Measurements from ENCODE around the gene SNRNP200. TPM values are rescaled to one million over a fixed set of nuclear protein-coding genes. Genes with fewer than 3 reads are reported as not detected.

Gene SNRNP200
- total RNA-seq, 1 donor from 2014 or later = 136 TPM

GRCh38 chr2:96347395-96347794, 42.0 kb upstream of the SNRNP200 start:
- TF ChIP-seq, protein P1, sequence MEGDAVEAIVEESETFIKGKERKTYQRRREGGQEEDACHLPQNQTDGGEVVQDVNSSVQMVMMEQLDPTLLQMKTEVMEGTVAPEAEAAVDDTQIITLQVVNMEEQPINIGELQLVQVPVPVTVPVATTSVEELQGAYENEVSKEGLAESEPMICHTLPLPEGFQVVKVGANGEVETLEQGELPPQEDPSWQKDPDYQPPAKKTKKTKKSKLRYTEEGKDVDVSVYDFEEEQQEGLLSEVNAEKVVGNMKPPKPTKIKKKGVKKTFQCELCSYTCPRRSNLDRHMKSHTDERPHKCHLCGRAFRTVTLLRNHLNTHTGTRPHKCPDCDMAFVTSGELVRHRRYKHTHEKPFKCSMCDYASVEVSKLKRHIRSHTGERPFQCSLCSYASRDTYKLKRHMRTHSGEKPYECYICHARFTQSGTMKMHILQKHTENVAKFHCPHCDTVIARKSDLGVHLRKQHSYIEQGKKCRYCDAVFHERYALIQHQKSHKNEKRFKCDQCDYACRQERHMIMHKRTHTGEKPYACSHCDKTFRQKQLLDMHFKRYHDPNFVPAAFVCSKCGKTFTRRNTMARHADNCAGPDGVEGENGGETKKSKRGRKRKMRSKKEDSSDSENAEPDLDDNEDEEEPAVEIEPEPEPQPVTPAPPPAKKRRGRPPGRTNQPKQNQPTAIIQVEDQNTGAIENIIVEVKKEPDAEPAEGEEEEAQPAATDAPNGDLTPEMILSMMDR (IDR thresholded peaks at IDR 0.05; ENCODE audit: partially characterized antibody, unreplicated experiment) = no peak
- H3K27ac Mint-ChIP-seq (ENCODE audit: unreplicated experiment) = no peak overlapping the region
- H3K36me3 Mint-ChIP-seq (ENCODE audit: unreplicated experiment) = no peaks in the 10 kb centered on the region
- no peak overlapping the region for H3K4me3 Mint-ChIP-seq (ENCODE audit: unreplicated experiment)
- H3K27me3 Mint-ChIP-seq (ENCODE audit: unreplicated experiment) = peaks cover 4% of the 10 kb centered on the region
- no peaks in the 10 kb centered on the region for H3K9me3 Mint-ChIP-seq (ENCODE audit: unreplicated experiment)
- no peaks in the 10 kb centered on the region for H3K4me1 Mint-ChIP-seq (ENCODE audit: low read depth, unreplicated experiment)
- no peak for DNase-seq

DNA sequence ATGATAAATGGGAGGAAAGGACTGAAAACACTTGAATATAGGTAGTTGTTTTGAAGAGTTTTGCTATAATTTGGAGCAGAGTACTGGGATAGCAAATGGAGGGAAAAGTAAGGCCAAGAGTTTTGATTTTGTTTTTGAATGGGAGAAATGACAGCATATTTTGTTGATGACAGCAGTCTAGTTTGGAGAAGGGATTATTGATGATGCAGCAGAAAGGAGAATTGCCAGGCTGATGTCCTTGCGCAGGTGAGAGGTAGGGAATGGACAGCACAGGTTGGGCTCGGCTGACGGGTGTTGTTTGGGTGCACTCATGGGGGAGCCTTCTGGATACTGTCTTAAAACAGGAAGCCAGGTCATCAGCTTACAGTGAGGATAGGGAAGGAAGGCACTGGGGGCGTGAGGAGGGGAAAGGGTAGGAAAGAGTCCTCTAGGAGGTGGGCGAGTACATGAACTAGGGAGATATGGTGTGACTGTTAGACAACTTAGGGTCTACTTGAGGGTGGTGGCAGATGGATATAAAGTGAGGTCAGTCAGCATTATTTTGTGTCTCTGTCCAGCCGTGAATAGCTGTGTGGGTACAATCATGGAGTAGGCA, 40.6 kb upstream of the SNRNP200 start:
- no peaks in the 10 kb centered on the region for H3K4me1 Mint-ChIP-seq (ENCODE audit: low read depth, unreplicated experiment)
- no peaks in the 10 kb centered on the region for H3K36me3 Mint-ChIP-seq (ENCODE audit: unreplicated experiment)
- DNase-seq = no peak
- H3K4me3 Mint-ChIP-seq (ENCODE audit: unreplicated experiment) = no peak overlapping the region
- H3K27ac Mint-ChIP-seq (ENCODE audit: unreplicated experiment) = peak overlapping the region; percentile 2
- TF ChIP-seq, protein P1 (IDR thresholded peaks at IDR 0.05; ENCODE audit: partially characterized antibody, unreplicated experiment) = no peak
- peaks cover 2% of the 10 kb centered on the region for H3K27me3 Mint-ChIP-seq (ENCODE audit: unreplicated experiment)
- H3K9me3 Mint-ChIP-seq (ENCODE audit: unreplicated experiment) = no peaks in the 10 kb centered on the region

- H3K27ac Mint-ChIP-seq (ENCODE audit: unreplicated experiment) = peak overlapping the region; percentile 2
- TF ChIP-seq, protein P1 (IDR thresholded peaks at IDR 0.05; ENCODE audit: partially characterized antibody, unreplicated experiment) = no peak
- peaks cover 2% of the 10 kb centered on the region for H3K27me3 Mint-ChIP-seq (ENCODE audit: unreplicated experiment)
- no peaks in the 10 kb centered on the region for H3K9me3 Mint-ChIP-seq (ENCODE audit: unreplicated experiment)
- DNase-seq = no peak
- no peaks in the 10 kb centered on the region for H3K4me1 Mint-ChIP-seq (ENCODE audit: low read depth, unreplicated experiment)
- no peak overlapping the region for H3K4me3 Mint-ChIP-seq (ENCODE audit: unreplicated experiment)
- H3K36me3 Mint-ChIP-seq (ENCODE audit: unreplicated experiment) = no peaks in the 10 kb centered on the region
These were observed 40.1 kb upstream of the SNRNP200 start for GRCh38 chr2:96345438-96345837.

GRCh38 chr2:96344011-96344410, 38.7 kb upstream of the SNRNP200 start:
- TF ChIP-seq, protein P1 (IDR thresholded peaks at IDR 0.05; ENCODE audit: partially characterized antibody, unreplicated experiment) = no peak
- no peaks in the 10 kb centered on the region for H3K27me3 Mint-ChIP-seq (ENCODE audit: unreplicated experiment)
- no peaks in the 10 kb centered on the region for H3K4me1 Mint-ChIP-seq (ENCODE audit: low read depth, unreplicated experiment)
- peaks cover 1% of the 10 kb centered on the region for H3K9me3 Mint-ChIP-seq (ENCODE audit: unreplicated experiment)
- no peaks in the 10 kb centered on the region for H3K36me3 Mint-ChIP-seq (ENCODE audit: unreplicated experiment)
- no peak overlapping the region for H3K4me3 Mint-ChIP-seq (ENCODE audit: unreplicated experiment)
- no peak for DNase-seq
- no peak overlapping the region for H3K27ac Mint-ChIP-seq (ENCODE audit: unreplicated experiment)

DNA sequence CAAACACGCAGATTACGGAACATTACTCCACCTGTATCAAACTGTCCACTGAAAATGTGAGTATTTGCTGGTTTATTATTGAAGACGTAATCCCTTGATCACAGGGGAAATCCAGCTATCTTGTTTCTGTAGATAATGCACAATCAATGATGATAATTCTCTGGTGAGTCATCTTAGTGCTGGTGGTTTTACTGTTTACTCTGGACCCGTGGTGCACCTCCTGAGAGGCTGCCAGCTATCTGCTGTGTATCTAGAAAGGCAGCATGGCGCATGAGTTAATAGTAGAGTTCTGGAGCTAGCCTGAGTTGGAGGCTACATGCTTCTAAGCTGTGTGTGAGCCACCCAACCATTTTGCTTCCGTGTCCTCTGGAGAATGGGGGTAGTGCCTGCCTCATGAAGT, 36.7 kb upstream of the SNRNP200 start:
- no peak for DNase-seq
- Mint-ChIP-seq H3K27ac (ENCODE audit: unreplicated experiment) (no peak overlapping the region), H3K4me3 (ENCODE audit: unreplicated experiment) (no peak overlapping the region), H3K4me1 (ENCODE audit: low read depth, unreplicated experiment) (no peaks in the 10 kb centered on the region), H3K36me3 (ENCODE audit: unreplicated experiment) (no peaks in the 10 kb centered on the region), H3K9me3 (ENCODE audit: unreplicated experiment) (peaks cover 2% of the 10 kb centered on the region), H3K27me3 (ENCODE audit: unreplicated experiment) (peaks cover 3% of the 10 kb centered on the region)
- TF ChIP-seq, protein P1 (IDR thresholded peaks at IDR 0.05; ENCODE audit: partially characterized antibody, unreplicated experiment) = no peak
